Activated CD8-positive, alpha-beta T cell treated with anti-CD3 and anti-CD28 coated beads for 36 hours (primary cell): Measurements from ENCODE around the gene TXNRD2. TPM values are rescaled to one million over a fixed set of nuclear protein-coding genes. Genes with fewer than 3 reads are reported as not detected.

Source experiments
- ATAC-seq: fragments of 200-7000 bp; cut with Tn5 transposase; one replicate; pipeline ENCODE4 v1.10.0; 2021; ENCODE audit warnings: mild to moderate bottlenecking, moderate library complexity
- CTCF ChIA-PET: fragments of 350-600 bp; sonication (Branson Sonifier 250); formaldehyde crosslinking; loops from one replicate; lab custom pipeline; 2021; ENCODE audit warnings: antibody characterized with exemption; lab: Charles Lee
- POLR2A ChIA-PET: fragments of 350-600 bp; sonication (Branson Sonifier 250); formaldehyde crosslinking; loops from one replicate; lab custom pipeline; 2021; ENCODE audit warnings: antibody characterized with exemption; lab: Charles Lee
- DNase-seq: peaks from one replicate; pipeline ENCODE4 v3.0.0-alpha.2; 2020
- H3K27ac Mint-ChIP-seq: one replicate; pipeline ENCODE4 v1.8.0; 2021; ENCODE audit warnings: mild to moderate bottlenecking, mixed read lengths
- H3K27me3 Mint-ChIP-seq: one replicate; pipeline ENCODE4 v1.8.0; 2021; ENCODE audit warnings: mixed read lengths
- H3K36me3 Mint-ChIP-seq: one replicate; pipeline ENCODE4 v1.8.0; 2021; ENCODE audit warnings: low read depth, mixed read lengths
- H3K4me1 Mint-ChIP-seq: one replicate; pipeline ENCODE4 v1.8.0; 2021; ENCODE audit warnings: low read depth, mixed read lengths
- H3K4me3 Mint-ChIP-seq: one replicate; pipeline ENCODE4 v1.8.0; 2021; ENCODE audit warnings: mild to moderate bottlenecking, moderate library complexity, mixed read lengths
- H3K9me3 Mint-ChIP-seq: one replicate; pipeline ENCODE4 v1.8.0; 2021; ENCODE audit warnings: mixed read lengths
- intact Hi-C: fragments of 100-400 bp; cut with micrococcal nuclease; formaldehyde crosslinking; loops from one replicate; pipeline ENCODE4 v1.10.0; 2022
- total RNA-seq, 2 experiments: library from RNA; stranded (reverse); gene quantifications; one replicate each; pipeline ENCODE4 v1.2.3, GENCODE V29; 2021
- TF ChIP-seq, protein P1 (sequence below): fragments of 200-600 bp; IDR thresholded peaks from one replicate; pipeline ENCODE4 v1.8.0; 2022; ENCODE audit warnings: antibody characterized with exemption, mild to moderate bottlenecking

The TXNRD2 gene
- total RNA-seq, 2 experiments from 2014 or later, result 18.0 to 18.5 TPM

DNA sequence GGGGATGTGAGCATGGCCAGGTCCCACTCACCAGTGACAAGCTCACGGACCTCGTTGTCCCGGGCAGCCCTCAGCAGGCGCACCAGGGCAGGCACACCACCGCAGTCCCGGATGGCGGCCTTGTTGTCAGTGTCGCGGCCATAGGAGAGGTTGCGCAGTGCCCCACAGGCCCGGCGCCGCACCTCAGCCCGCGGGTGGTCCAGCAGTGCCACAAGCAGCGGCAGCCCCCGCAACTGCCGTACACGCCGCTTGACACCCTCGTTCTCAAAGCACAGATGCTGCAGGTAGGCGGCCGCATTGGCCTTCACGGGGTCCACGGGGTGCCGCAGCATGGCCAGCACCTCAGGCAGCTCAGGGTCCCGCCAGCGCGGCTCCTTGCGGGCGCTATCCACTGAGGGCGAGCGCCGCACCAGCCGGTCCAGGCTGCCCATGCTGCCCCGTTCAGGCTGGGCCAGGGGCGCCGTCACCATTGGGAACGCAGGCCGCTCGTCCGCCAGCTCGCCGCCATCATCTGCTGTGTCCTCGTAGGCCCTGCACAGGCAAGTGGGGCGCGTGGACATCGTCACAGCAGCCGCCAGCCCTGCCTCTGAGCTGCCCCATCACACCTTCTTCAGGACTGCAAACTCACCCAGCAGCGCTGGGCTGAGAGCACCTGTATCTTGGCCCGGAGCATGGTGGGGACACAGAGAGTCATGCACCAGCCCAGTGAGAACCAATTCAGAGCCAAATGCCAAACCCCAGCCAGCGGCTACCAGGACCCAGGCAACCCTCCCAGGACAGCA is 38.3 kb upstream of the TXNRD2 start:
- no peaks in the 10 kb centered on the region for H3K9me3 Mint-ChIP-seq
- no peak for ATAC-seq
- H3K4me1 Mint-ChIP-seq, result peaks cover 7% of the 10 kb centered on the region
- TF ChIP-seq, protein P1, sequence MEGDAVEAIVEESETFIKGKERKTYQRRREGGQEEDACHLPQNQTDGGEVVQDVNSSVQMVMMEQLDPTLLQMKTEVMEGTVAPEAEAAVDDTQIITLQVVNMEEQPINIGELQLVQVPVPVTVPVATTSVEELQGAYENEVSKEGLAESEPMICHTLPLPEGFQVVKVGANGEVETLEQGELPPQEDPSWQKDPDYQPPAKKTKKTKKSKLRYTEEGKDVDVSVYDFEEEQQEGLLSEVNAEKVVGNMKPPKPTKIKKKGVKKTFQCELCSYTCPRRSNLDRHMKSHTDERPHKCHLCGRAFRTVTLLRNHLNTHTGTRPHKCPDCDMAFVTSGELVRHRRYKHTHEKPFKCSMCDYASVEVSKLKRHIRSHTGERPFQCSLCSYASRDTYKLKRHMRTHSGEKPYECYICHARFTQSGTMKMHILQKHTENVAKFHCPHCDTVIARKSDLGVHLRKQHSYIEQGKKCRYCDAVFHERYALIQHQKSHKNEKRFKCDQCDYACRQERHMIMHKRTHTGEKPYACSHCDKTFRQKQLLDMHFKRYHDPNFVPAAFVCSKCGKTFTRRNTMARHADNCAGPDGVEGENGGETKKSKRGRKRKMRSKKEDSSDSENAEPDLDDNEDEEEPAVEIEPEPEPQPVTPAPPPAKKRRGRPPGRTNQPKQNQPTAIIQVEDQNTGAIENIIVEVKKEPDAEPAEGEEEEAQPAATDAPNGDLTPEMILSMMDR, result no peak
- intact Hi-C loops, result no loop called here
- ChIA-PET POLR2A (no interaction called here), CTCF (interaction anchor here (1.3 kb wide), 1 partner anchor 34 kb away, joined by 3 read pairs; no protein-coding TSS in a partner anchor)
- DNase-seq, result no peak
- H3K27me3 Mint-ChIP-seq, result no peaks in the 10 kb centered on the region
- no peaks in the 10 kb centered on the region for H3K36me3 Mint-ChIP-seq
- H3K27ac Mint-ChIP-seq, result no peak overlapping the region
- no peak overlapping the region for H3K4me3 Mint-ChIP-seq

DNA sequence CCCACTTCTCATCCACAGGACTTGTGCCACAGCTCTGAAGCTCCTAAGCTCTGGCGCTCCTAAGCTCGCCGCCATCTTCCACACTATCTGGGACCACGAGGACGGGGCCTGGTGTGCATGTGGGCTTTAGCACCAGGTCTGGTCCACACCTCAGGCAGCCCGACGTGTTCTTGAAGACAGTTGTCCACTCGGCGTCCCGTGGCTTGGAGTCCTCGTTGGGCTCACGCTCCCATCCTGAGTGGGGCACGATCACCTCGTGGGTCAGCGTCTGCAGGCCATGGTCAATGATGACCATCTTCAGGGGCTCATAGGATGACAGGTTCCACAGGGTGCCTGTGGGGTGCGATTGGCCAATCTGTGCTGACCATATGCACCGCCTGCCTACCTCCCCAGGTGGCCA is 37.1 kb upstream of the TXNRD2 start:
- POLR2A ChIA-PET, result no interaction called here
- Mint-ChIP-seq H3K27ac (no peak overlapping the region), H3K9me3 (no peaks in the 10 kb centered on the region), H3K27me3 (no peaks in the 10 kb centered on the region), H3K36me3 (no peaks in the 10 kb centered on the region), H3K4me1 (peaks cover 6% of the 10 kb centered on the region), H3K4me3 (no peak overlapping the region)
- ATAC-seq (no peak), DNase-seq (no peak)
- intact Hi-C loops, result no loop called here
- TF ChIP-seq, protein P1, result no peak
- CTCF ChIA-PET, result interaction anchor here (1.3 kb wide), 2 partner anchors 9 to 35 kb away, joined by 3 read pairs; no protein-coding TSS in a partner anchor

GRCh38 chr22:19977296-19978243 is 36.0 kb upstream of the TXNRD2 start:
- TF ChIP-seq, protein P1, result no peak
- H3K27ac Mint-ChIP-seq, result no peak overlapping the region
- H3K4me3 Mint-ChIP-seq, result no peak overlapping the region
- H3K4me1 Mint-ChIP-seq, result peaks cover 6% of the 10 kb centered on the region
- no peaks in the 10 kb centered on the region for H3K27me3 Mint-ChIP-seq
- DNase-seq, result no peak
- POLR2A ChIA-PET, result interaction anchor here (0.5 kb wide), 1 partner anchor 682 kb away, joined by 3 read pairs; no protein-coding TSS in a partner anchor
- no peaks in the 10 kb centered on the region for H3K36me3 Mint-ChIP-seq
- no peak for ATAC-seq
- H3K9me3 Mint-ChIP-seq, result no peaks in the 10 kb centered on the region
- intact Hi-C loops, result no loop called here
- CTCF ChIA-PET, result interaction anchor here (1.3 kb wide), 1 partner anchor 7 kb away, joined by 3 read pairs; no protein-coding TSS in a partner anchor

DNA sequence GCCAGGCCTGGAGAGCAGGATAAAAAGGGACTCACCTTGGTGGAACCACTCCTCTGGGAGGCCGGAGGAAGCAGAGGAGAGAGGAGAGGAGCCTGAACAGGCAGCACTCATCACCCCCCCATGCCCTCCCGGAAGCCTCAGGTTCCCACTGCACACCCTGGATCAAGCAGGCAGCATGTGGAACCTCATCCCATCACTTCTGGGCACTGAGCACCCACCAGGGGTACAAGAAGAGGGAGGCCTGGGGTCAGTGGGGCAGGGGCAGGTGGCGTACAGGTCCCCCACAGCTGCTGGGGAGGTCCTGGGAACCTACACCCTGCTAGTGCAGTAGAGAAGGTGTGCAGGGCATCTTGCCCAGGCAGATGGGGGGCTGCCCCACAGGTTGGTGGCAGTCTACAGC is 35.1 kb upstream of the TXNRD2 start:
- ATAC-seq, result no peak

More for the DNA sequence above, 35.1 kb upstream of the TXNRD2 start:
- no peaks in the 10 kb centered on the region for H3K9me3 Mint-ChIP-seq
- no peaks in the 10 kb centered on the region for H3K27me3 Mint-ChIP-seq
- intact Hi-C loops, result no loop called here
- H3K4me1 Mint-ChIP-seq, result peaks cover 11% of the 10 kb centered on the region
- no peaks in the 10 kb centered on the region for H3K36me3 Mint-ChIP-seq
- ChIA-PET POLR2A (no interaction called here), CTCF (no interaction called here)
- H3K4me3 Mint-ChIP-seq, result no peak overlapping the region
- DNase-seq, result no peak
- no peak overlapping the region for H3K27ac Mint-ChIP-seq
- TF ChIP-seq, protein P1, result no peak
